ENCODE data around the gene ZNF132. TPM values are rescaled to one million over a fixed set of nuclear protein-coding genes. Genes with fewer than 3 reads are reported as not detected.
"Not testable (repeated sequence)": the region's sequence is repeated elsewhere in the genome, so short reads cannot be mapped to it uniquely, and the experiment has no call there.

Gene ZNF132
- total RNA-seq, 1 experiment from 2014 or later, result not detected

DNA sequence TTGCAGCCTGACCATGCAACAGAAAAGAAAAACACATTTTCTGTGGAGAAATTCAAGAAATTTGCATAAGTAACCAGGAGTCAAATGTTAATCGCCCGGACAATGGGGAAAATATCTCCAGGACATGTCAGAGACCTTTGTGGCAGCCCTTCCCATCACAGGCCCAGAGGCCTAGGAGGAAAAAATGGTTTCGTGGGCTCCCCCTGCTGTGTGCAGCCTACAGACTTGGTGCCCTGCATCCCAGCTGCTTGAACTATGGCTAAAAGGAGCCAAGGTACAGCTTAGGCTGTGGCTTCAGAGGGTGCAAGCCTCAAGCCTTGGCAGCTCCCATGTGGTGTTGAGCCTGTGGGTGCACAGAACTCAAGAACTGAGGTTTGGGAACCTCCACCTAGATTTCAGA, 8.9 kb upstream of the ZNF132 start:
- H3K79me2 ChIP-seq (ENCODE audit: insufficient read depth, low read length); intact Hi-C loops (cut with micrococcal nuclease); POLR2A ChIA-PET; H3K27me3 ChIP-seq (ENCODE audit: insufficient read depth, low read length); H3K9ac ChIP-seq (ENCODE audit: low read length); DNase-seq (ENCODE audit: low read depth, low spot score); ATAC-seq; H4K20me1 ChIP-seq (ENCODE audit: insufficient read depth); H3K4me3 ChIP-seq (replicated peaks in 1 of 2; ENCODE audit: low read depth in 1 of 2, low read length in 2 of 2); H2AFZ ChIP-seq (ENCODE audit: low read depth, low read length, poor library complexity, severe bottlenecking); BruUV-seq (replicated peaks); H3K36me3 ChIP-seq (ENCODE audit: control insufficient read depth in 1 of 2, insufficient read depth in 2 of 2, low read length in 2 of 2); H3K27ac ChIP-seq (ENCODE audit: low read depth, low read length); H3K4me2 ChIP-seq (ENCODE audit: low read length); RAD21 ChIA-PET (ENCODE audit: low non-redundant PET in 1 of 2, low total read pairs in 2 of 2, uncharacterized antibody in 2 of 2, unreplicated experiment in 2 of 2); CTCF ChIA-PET; H3K4me1 ChIP-seq (ENCODE audit: control insufficient read depth in 1 of 2, insufficient read depth in 2 of 2, low read length in 2 of 2); H3K9me2 ChIP-seq (ENCODE audit: insufficient read depth): not testable (repeated sequence)
- H3K9me3 ChIP-seq (ENCODE audit: control insufficient read depth in 1 of 2, insufficient read depth in 1 of 2, low read depth in 1 of 2, low read length in 2 of 2), result peaks cover 6 to 11% of the 10 kb centered on the region in 2 experiments; a peak in 2 of 4 replicates

DNA sequence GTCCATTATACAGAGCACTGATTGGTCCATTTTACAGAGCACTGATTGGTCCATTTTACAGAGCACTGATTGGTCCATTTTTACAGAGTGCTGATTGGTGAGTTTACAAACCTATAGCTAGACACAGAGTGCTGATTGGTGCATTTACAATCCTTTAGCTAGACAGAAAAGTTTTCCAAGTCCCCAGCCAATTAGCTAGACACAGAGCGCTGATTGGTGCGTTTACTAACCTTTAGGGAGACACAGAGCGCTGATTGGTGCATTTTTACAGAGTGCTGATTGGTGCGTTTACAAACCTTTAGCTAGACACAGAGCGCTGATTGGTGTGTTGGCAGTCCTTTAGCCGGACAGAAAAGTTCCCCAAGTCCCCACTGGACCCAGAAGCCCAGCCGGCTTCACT, 3.0 kb upstream of the ZNF132 start:
- H3K4me1 ChIP-seq (ENCODE audit: control insufficient read depth in 1 of 2, insufficient read depth in 2 of 2, low read length in 2 of 2); H4K20me1 ChIP-seq (ENCODE audit: insufficient read depth); POLR2A ChIA-PET: not testable (repeated sequence)

DNA sequence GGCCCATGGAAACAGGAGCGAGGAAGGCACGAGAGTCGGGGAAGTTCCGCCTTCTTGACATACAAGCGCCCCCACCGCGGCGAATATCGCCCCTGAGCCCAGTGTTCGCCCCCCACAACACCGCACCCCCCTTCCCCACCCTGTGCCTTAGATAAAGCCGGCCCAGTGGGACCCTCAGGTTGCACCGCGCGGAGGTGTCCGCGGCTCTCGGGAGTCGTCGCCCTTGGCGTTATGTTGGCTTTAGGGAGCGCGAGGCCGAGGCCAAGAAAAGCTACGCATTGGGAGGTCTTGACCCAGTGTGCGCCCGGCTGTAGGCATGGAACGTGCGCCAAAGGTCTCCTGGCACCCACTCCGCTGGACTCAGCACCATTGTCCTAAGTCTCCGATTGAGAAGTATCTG, 603 bp upstream of the ZNF132 start:
- Histone ChIP-seq H3K27ac (ENCODE audit: low read depth, low read length) (no peak overlapping the region), H3K27me3 (ENCODE audit: insufficient read depth, low read length) (no peaks in the 10 kb centered on the region), H3K36me3 (ENCODE audit: control insufficient read depth in 1 of 2, insufficient read depth in 2 of 2, low read length in 2 of 2) (no peaks in the 10 kb centered on the region), H2AFZ (ENCODE audit: low read depth, low read length, poor library complexity, severe bottlenecking) (no peak overlapping the region), H4K20me1 (ENCODE audit: insufficient read depth) (no peaks in the 10 kb centered on the region), H3K4me3 (replicated peaks in 1 of 2; ENCODE audit: low read depth in 1 of 2, low read length in 2 of 2) (no peak overlapping the region), H3K9me3 (ENCODE audit: control insufficient read depth in 1 of 2, insufficient read depth in 1 of 2, low read depth in 1 of 2, low read length in 2 of 2) (peaks cover 0 to under 1% of the 10 kb centered on the region in 2 experiments; a peak in 2 of 4 replicates), H3K79me2 (ENCODE audit: insufficient read depth, low read length) (no peaks in the 10 kb centered on the region), H3K4me2 (ENCODE audit: low read length) (no peak overlapping the region), H3K4me1 (ENCODE audit: control insufficient read depth in 1 of 2, insufficient read depth in 2 of 2, low read length in 2 of 2) (no peaks in the 10 kb centered on the region), H3K9me2 (ENCODE audit: insufficient read depth) (no peaks in the 10 kb centered on the region), H3K9ac (ENCODE audit: low read length) (no peak overlapping the region)
- ChIA-PET POLR2A (no interaction called here), CTCF (no interaction called here), RAD21 (ENCODE audit: low non-redundant PET in 1 of 2, low total read pairs in 2 of 2, uncharacterized antibody in 2 of 2, unreplicated experiment in 2 of 2) (no interaction called here)
- no TSS peak for BruUV-seq (replicated peaks)
- no peak for ATAC-seq
- intact Hi-C loops (cut with micrococcal nuclease), result no loop called here
- no peak for DNase-seq (ENCODE audit: low read depth, low spot score)
- TF ChIP-seq YY1 (IDR thresholded peaks at IDR 0.05; ENCODE audit: extremely low read depth, insufficient replicate concordance, low read depth, low read length) (no peak), EGR1 (IDR thresholded peaks at IDR 0.05; ENCODE audit: low read depth) (no peak), SP1 (IDR thresholded peaks at IDR 0.05; ENCODE audit: low read depth) (no peak), CBX3 (IDR thresholded peaks at IDR 0.05; ENCODE audit: low read depth) (no peak), CEBPB (IDR thresholded peaks at IDR 0.05; ENCODE audit: low read depth) (no peak), ELF1 (IDR thresholded peaks at IDR 0.05; ENCODE audit: borderline replicate concordance, low read depth) (no peak), POLR2AphosphoS5 (IDR thresholded peaks at IDR 0.05; ENCODE audit: low read depth, low read length) (no peak), SRF (IDR thresholded peaks at IDR 0.05; ENCODE audit: low read depth) (no peak), ZFX (IDR thresholded peaks at IDR 0.05) (no peak)
- TF ChIP-seq, protein P1, sequence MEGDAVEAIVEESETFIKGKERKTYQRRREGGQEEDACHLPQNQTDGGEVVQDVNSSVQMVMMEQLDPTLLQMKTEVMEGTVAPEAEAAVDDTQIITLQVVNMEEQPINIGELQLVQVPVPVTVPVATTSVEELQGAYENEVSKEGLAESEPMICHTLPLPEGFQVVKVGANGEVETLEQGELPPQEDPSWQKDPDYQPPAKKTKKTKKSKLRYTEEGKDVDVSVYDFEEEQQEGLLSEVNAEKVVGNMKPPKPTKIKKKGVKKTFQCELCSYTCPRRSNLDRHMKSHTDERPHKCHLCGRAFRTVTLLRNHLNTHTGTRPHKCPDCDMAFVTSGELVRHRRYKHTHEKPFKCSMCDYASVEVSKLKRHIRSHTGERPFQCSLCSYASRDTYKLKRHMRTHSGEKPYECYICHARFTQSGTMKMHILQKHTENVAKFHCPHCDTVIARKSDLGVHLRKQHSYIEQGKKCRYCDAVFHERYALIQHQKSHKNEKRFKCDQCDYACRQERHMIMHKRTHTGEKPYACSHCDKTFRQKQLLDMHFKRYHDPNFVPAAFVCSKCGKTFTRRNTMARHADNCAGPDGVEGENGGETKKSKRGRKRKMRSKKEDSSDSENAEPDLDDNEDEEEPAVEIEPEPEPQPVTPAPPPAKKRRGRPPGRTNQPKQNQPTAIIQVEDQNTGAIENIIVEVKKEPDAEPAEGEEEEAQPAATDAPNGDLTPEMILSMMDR (IDR thresholded peaks at IDR 0.05 in 2 of 3, conservative IDR thresholded peaks at IDR 0.05 in 1 of 3; ENCODE audit: borderline replicate concordance in 1 of 3, insufficient read depth in 1 of 3, low read depth in 2 of 3, low read length in 2 of 3), result no peak
- TF ChIP-seq, protein P2, sequence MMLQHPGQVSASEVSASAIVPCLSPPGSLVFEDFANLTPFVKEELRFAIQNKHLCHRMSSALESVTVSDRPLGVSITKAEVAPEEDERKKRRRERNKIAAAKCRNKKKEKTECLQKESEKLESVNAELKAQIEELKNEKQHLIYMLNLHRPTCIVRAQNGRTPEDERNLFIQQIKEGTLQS (IDR thresholded peaks at IDR 0.05), result no peak

More for the DNA sequence above, 3.0 kb upstream of the ZNF132 start:
- intact Hi-C loops (cut with micrococcal nuclease); H3K9me2 ChIP-seq (ENCODE audit: insufficient read depth); H3K9me3 ChIP-seq (ENCODE audit: control insufficient read depth in 1 of 2, insufficient read depth in 1 of 2, low read depth in 1 of 2, low read length in 2 of 2); CTCF ChIA-PET; H3K27me3 ChIP-seq (ENCODE audit: insufficient read depth, low read length); H3K4me3 ChIP-seq (replicated peaks in 1 of 2; ENCODE audit: low read depth in 1 of 2, low read length in 2 of 2); H2AFZ ChIP-seq (ENCODE audit: low read depth, low read length, poor library complexity, severe bottlenecking); ATAC-seq; BruUV-seq (replicated peaks); H3K79me2 ChIP-seq (ENCODE audit: insufficient read depth, low read length); DNase-seq (ENCODE audit: low read depth, low spot score); RAD21 ChIA-PET (ENCODE audit: low non-redundant PET in 1 of 2, low total read pairs in 2 of 2, uncharacterized antibody in 2 of 2, unreplicated experiment in 2 of 2); H3K36me3 ChIP-seq (ENCODE audit: control insufficient read depth in 1 of 2, insufficient read depth in 2 of 2, low read length in 2 of 2); H3K27ac ChIP-seq (ENCODE audit: low read depth, low read length); H3K9ac ChIP-seq (ENCODE audit: low read length); H3K4me2 ChIP-seq (ENCODE audit: low read length): not testable (repeated sequence)

All from HCT116 (cell line).